GM12878 (cell line): Measurements from ENCODE around the gene EPM2AIP1. TPM values are rescaled to one million over a fixed set of nuclear protein-coding genes. Genes with fewer than 3 reads are reported as not detected.

Experiments
- ATAC-seq: fragments of 200-7000 bp; cut with Tn5 transposase; 3 replicates; pipeline ENCODE4 v1.9.1; 2020; ENCODE audit warnings: mild to moderate bottlenecking, moderate library complexity
- BruUV-seq: library from RNA; stranded (reverse); fragments of 400-500 nt; replicated peaks from 2 replicates; lab custom pipeline; 2021; lab: Mats Ljungman, UMichigan
- CTCF ChIA-PET: fragments of 300-600 bp; sonication (Branson Sonifier 250); formaldehyde crosslinking; extraction: SDS; loops from one replicate; lab custom pipeline; 2021; ENCODE audit warnings: inconsistent platforms; lab: Yijun Ruan, JAX
- POLR2A ChIA-PET: fragments of 350-600 bp; formaldehyde crosslinking; extraction: SDS; loops from one replicate; lab custom pipeline; 2021; ENCODE audit warnings: inconsistent platforms; lab: Charles Lee
- RAD21 ChIA-PET: fragments of 300-600 bp; sonication (Branson Sonifier 250); formaldehyde crosslinking; loops from one replicate; lab custom pipeline; 2023; ENCODE audit warnings: antibody characterized with exemption; ENCODE audit not compliant: unreplicated experiment; lab: Charles Lee
- SMC1A ChIA-PET: fragments of 300-600 bp; sonication (Branson Sonifier 250); formaldehyde crosslinking; loops from one replicate; lab custom pipeline; 2023; ENCODE audit not compliant: unreplicated experiment, uncharacterized antibody; lab: Charles Lee
- DNase-seq: peaks from one replicate; pipeline ENCODE4 v3.0.0-alpha.2; 2011; ENCODE audit warnings: low read depth, low spot score
- FAIRE-seq: peaks from 3 replicates; lab custom pipeline; 2011; peaks lifted over from hg19 to GRCh38; lab: Jason Lieb, UNC
- H2AFZ ChIP-seq: 2 replicates; pipeline ENCODE4 v1.6.0; 2011; ENCODE audit warnings: low read depth, low read length, control low read depth; ENCODE audit not compliant: control insufficient read depth
- H3K27ac ChIP-seq: 2 replicates; pipeline ENCODE4 v1.5.1; 2011; ENCODE audit warnings: control low read depth; ENCODE audit not compliant: control insufficient read depth, insufficient read depth
- H3K27me3 ChIP-seq, 2 experiments: replicated peaks in 1 of 2; 2 replicates each; pipeline versions ENCODE4 v1.6.0 to v1.6.1; 2011; ENCODE audit warnings: low read length in 1 of 2; ENCODE audit not compliant: control insufficient read depth in 2 of 2, insufficient read depth in 2 of 2
- H3K36me3 ChIP-seq, 2 experiments: 2 replicates each; pipeline ENCODE4 v1.5.1; 2011; ENCODE audit warnings: low read length in 1 of 2; ENCODE audit not compliant: control insufficient read depth in 2 of 2, insufficient read depth in 2 of 2
- H3K4me1 ChIP-seq: 2 replicates; pipeline ENCODE4 v1.6.1; 2011; ENCODE audit warnings: mild to moderate bottlenecking, low read length, moderate library complexity, mixed read lengths; ENCODE audit not compliant: control insufficient read depth, insufficient read depth
- H3K4me2 ChIP-seq: 2 replicates; pipeline ENCODE4 v1.6.0; 2011; ENCODE audit warnings: control low read depth; ENCODE audit not compliant: control insufficient read depth, insufficient read depth
- H3K4me3 ChIP-seq: fragments of 200-600 bp; sonication (generic); 2 replicates; pipeline ENCODE4 v1.5.1; 2016
- H3K79me2 ChIP-seq: 2 replicates; pipeline ENCODE4 v1.6.0; 2011; ENCODE audit warnings: low read length; ENCODE audit not compliant: control insufficient read depth, insufficient read depth
- H3K9ac ChIP-seq: 2 replicates; pipeline ENCODE4 v1.8.0; 2011; ENCODE audit warnings: low read length, control low read depth, mixed read lengths; ENCODE audit not compliant: control insufficient read depth, insufficient read depth
- H3K9me3 ChIP-seq: replicated peaks from 3 replicates; pipeline ENCODE4 v1.5.1; 2011; ENCODE audit warnings: mild to moderate bottlenecking, low read length; ENCODE audit not compliant: control insufficient read depth, insufficient read depth
- H4K20me1 ChIP-seq: 2 replicates; pipeline ENCODE4 v1.6.0; 2011; ENCODE audit not compliant: control insufficient read depth, insufficient read depth
- CREB1 ChIP-seq: IDR thresholded peaks from 2 replicates; pipeline ENCODE4 v1.6.1; 2012; ENCODE audit warnings: low read depth, mild to moderate bottlenecking, inconsistent platforms
- DPF2 ChIP-seq: fragments of 450-650 bp; IDR thresholded peaks from 2 replicates; pipeline ENCODE4 v1.6.1; 2017; ENCODE audit warnings: mild to moderate bottlenecking
- HDAC6 ChIP-seq: fragments of 200-600 bp; sonication (generic); IDR thresholded peaks from one replicate; pipeline ENCODE4 v1.8.0; 2017; ENCODE audit warnings: antibody characterized with exemption; ENCODE audit not compliant: unreplicated experiment
- IKZF1 ChIP-seq: fragments of 450-650 bp; conservative IDR thresholded peaks from 2 replicates; pipeline ENCODE4 v1.6.1; 2017; ENCODE audit warnings: antibody characterized with exemption, mild to moderate bottlenecking
- LARP7 ChIP-seq: fragments of 450-650 bp; IDR thresholded peaks from 2 replicates; pipeline ENCODE4 v1.6.1; 2017; ENCODE audit warnings: mild to moderate bottlenecking
- RUNX3 ChIP-seq: IDR thresholded peaks from 2 replicates; pipeline ENCODE4 v1.6.1; 2012; ENCODE audit warnings: low read length, inconsistent platforms
- WGBS: methylation state at CpG from one replicate; pipeline ENCODE4 v1.1.6; 2016; ENCODE audit warnings: low lambda C conversion rate; ENCODE audit not compliant: insufficient replicate concordance, insufficient coverage; ENCODE audit errors: missing lambda C conversion rate; 5-methylcytosine and 5-hydroxymethylcytosine counted together
- in situ Hi-C: fragments of 300-500 bp; cut with MboI; formaldehyde crosslinking; loops from 9 replicates; pipeline ENCODE4 v1.14.3; 2018; ENCODE audit warnings: mixed read lengths
- intact Hi-C: fragments of 100-400 bp; cut with micrococcal nuclease; formaldehyde crosslinking; loops from one replicate; pipeline ENCODE4 v1.14.2; 2022; ENCODE audit not compliant: unreplicated experiment
- polyA plus RNA-seq, 11 experiments: library from polyadenylated mRNA; depleted of rRNA in 4 of 11; unstranded in 6 of 11; stranded (reverse) in 5 of 11; fragments of >200 nt; fragmentation: Nextera tagmentation in 4 of 11; fragmentation: Illumina TruSeq in 1 of 11; extraction: Ambion mirVana in 4 of 11; extraction: Trizol in 1 of 11; gene quantifications; 1 replicate in 1 of 11; 2 replicates in 10 of 11; pipeline versions ENCODE4 v1.2.1 to v1.2.3, GENCODE V29; 2011 to 2016; ENCODE audit warnings: inconsistent platforms in 2 of 11, missing spikeins in 2 of 11, low read depth in 1 of 11
- total RNA-seq, 4 experiments: library from RNA; depleted of rRNA in 3 of 4; stranded (reverse); fragments of >200 nt in 3 of 4; fragmentation: Illumina TruSeq in 1 of 4; extraction: Trizol in 1 of 4; gene quantifications; 2 replicates each; pipeline versions ENCODE4 v1.2.1 to v1.2.3, GENCODE V29; 2013 to 2021

Gene EPM2AIP1
- total and polyA plus RNA-seq, 10 of the 15 experiments (the other 5 are each of a cell fraction or from before 2014, with no cell fraction given), result 5.5 to 31.9 (median 21.8) TPM

GRCh38 chr3:36991923-36992805 is 767 bp downstream of the EPM2AIP1 start:
- in situ Hi-C loops, result no loop called here
- Histone ChIP-seq H3K9me3 (no peaks in the 10 kb centered on the region), H2AFZ (peak overlapping the region; percentile 83), H3K4me1 (no peaks in the 10 kb centered on the region), H3K4me2 (peak overlapping the region; percentile 60), H4K20me1 (no peaks in the 10 kb centered on the region), H3K27me3 (no peaks in the 10 kb centered on the region), H3K4me3 (peak overlapping the region; percentile 89), H3K36me3 (peaks cover 0 to 6% of the 10 kb centered on the region in 2 experiments; a peak in 1 of 4 replicates), H3K79me2 (peaks cover 79% of the 10 kb centered on the region), H3K27ac (peak overlapping the region; percentile 92), H3K9ac (peak overlapping the region; percentile 95)
- POLR2A ChIA-PET, result interaction anchor here (1.0 to 2.5 kb wide), 14 partner anchors 11 to 1173 kb away, joined by 3 to 17 read pairs (median 4); partner anchors contain the start of gene OXSR1
- intact Hi-C loops, result loop anchor here (5.0 kb wide), 1 partner anchor 100 kb away; no protein-coding TSS in a partner anchor
- RAD21 ChIA-PET, result interaction anchor here (1.2 to 3.2 kb wide), 6 partner anchors 22 to 148 kb away, joined by 3 to 16 read pairs (median 7); no protein-coding TSS in a partner anchor
- TF ChIP-seq DPF2, result peak; percentile 11; the same call in 1 of the 2 replicates
- TF ChIP-seq HDAC6, result no peak
- 0 out of 2 replicates have a peak, but pooled peaks have one; percentile 9 for TF ChIP-seq IKZF1
- TF ChIP-seq CREB1, result no peak
- TF ChIP-seq RUNX3, result 0 out of 2 replicates have a peak, but pooled peaks have one; percentile 15
- TF ChIP-seq LARP7, result 0 out of 2 replicates have a peak, but pooled peaks have one; percentile 83
- ATAC-seq, result peak; percentile 1; the same call in 2 of the 3 replicates
- under 1% methylated on average over 24 of the region's 24 CpGs for WGBS
- CTCF ChIA-PET, result interaction anchor here (0.6 to 5.2 kb wide), 14 partner anchors 12 to 261 kb away, joined by 3 to 39 read pairs (median 4); no protein-coding TSS in a partner anchor
- no peak for DNase-seq
- BruUV-seq, result TSS peak; percentile 67
- SMC1A ChIA-PET, result interaction anchor here (1.0 to 7.5 kb wide), 12 partner anchors 9 to 219 kb away, joined by 3 to 46 read pairs (median 4); no protein-coding TSS in a partner anchor
- peak; percentile 31 for FAIRE-seq
